ENCODE measurements around the gene C1orf116. TPM values are rescaled to one million over a fixed set of nuclear protein-coding genes. Genes with fewer than 3 reads are reported as not detected.

The C1orf116 gene
- total RNA-seq, 3 donors from 2014 or later: under 0.01 to 22.2 (median 5.6) TPM

- intact Hi-C loops (cut with DNase I; ENCODE audit: low total_unique reads): no loop called here
- Histone ChIP-seq H3K27ac (peak overlapping the region; percentile 21 to 95), H3K4me3 (no peak overlapping the region), H3K36me3 (no peaks in the 10 kb centered on the region), H3K27me3 (no peaks in the 10 kb centered on the region), H3K9me3 (no peaks in the 10 kb centered on the region), H3K4me1 (no peaks in the 10 kb centered on the region)
- TF ChIP-seq POLR2AphosphoS5 (IDR thresholded peaks at IDR 0.05) (no peak), POLR2A (IDR thresholded peaks at IDR 0.05) (no peak)
- TF ChIP-seq, protein P1, sequence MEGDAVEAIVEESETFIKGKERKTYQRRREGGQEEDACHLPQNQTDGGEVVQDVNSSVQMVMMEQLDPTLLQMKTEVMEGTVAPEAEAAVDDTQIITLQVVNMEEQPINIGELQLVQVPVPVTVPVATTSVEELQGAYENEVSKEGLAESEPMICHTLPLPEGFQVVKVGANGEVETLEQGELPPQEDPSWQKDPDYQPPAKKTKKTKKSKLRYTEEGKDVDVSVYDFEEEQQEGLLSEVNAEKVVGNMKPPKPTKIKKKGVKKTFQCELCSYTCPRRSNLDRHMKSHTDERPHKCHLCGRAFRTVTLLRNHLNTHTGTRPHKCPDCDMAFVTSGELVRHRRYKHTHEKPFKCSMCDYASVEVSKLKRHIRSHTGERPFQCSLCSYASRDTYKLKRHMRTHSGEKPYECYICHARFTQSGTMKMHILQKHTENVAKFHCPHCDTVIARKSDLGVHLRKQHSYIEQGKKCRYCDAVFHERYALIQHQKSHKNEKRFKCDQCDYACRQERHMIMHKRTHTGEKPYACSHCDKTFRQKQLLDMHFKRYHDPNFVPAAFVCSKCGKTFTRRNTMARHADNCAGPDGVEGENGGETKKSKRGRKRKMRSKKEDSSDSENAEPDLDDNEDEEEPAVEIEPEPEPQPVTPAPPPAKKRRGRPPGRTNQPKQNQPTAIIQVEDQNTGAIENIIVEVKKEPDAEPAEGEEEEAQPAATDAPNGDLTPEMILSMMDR (IDR thresholded peaks at IDR 0.05): no peak
- DNase-seq (ENCODE audit: low spot score in 2 of 2): no peak
Measured at GRCh38 chr1:207001492-207002245, 30.9 kb downstream of the C1orf116 start.

DNA sequence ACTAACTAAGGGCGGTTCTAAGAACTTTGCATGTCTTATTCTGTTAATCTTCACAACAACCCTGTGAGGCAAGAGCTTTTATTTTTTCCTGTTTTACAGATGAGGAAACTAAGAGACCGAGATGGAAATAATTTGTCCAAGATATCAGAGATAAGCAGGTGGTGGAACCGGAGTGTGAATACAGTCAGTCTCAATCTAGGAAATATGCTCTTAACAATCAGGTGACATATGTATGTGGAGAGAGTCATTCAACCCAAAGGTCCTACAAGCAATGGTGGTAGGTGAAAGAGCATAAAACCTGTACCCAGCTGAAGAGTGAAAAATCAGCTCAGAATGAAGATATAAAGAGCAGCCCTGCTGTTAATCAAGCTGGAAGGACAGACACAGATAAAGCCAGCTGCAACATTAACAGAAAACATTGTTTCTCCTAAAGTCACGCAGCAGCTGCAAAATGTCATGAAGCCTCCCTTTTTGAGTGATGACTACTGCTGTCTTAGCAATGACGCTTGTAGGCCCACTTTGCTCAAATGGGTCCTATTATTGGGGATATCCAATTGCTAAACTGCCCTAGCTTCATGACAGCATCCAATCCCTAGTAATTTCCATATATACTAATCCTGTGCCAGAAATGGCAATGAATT, 31.8 kb downstream of the C1orf116 start:
- no peak for TF ChIP-seq POLR2A (IDR thresholded peaks at IDR 0.05)
- no peak overlapping the region for H3K4me3 ChIP-seq
- intact Hi-C loops (cut with DNase I; ENCODE audit: low total_unique reads): no loop called here

DNA sequence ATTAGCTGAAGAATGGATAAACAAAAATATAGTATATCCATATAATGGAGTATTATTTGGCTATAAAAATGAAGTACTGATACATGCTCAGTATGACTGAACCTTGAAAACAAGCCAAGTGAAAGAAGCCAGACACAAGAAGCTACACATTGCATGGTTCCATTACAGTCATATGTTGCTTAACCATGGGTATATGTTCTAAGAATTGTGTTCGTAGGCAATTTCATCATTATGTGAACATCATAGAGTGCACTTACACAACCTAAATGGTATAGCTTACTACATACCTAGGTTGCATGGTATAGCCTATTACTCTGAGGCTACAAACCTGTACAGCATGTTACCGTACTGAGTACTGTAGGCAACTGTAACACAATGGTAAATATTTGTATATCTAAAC, 33.7 kb downstream of the C1orf116 start:
- no peak for DNase-seq (ENCODE audit: low spot score in 2 of 2)
- intact Hi-C loops (cut with DNase I; ENCODE audit: low total_unique reads): no loop called here
- Histone ChIP-seq H3K27me3 (no peaks in the 10 kb centered on the region), H3K36me3 (no peaks in the 10 kb centered on the region), H3K4me1 (no peaks in the 10 kb centered on the region), H3K27ac (no peak overlapping the region), H3K9me3 (no peaks in the 10 kb centered on the region), H3K4me3 (no peak overlapping the region)
- TF ChIP-seq, protein P1 (IDR thresholded peaks at IDR 0.05): no peak
- no peak for TF ChIP-seq POLR2AphosphoS5 (IDR thresholded peaks at IDR 0.05)
- TF ChIP-seq POLR2A (IDR thresholded peaks at IDR 0.05): no peak

More for the DNA sequence above, 31.8 kb downstream of the C1orf116 start:
- H3K27ac ChIP-seq: no peak overlapping the region
- no peaks in the 10 kb centered on the region for H3K36me3 ChIP-seq
- DNase-seq (ENCODE audit: low spot score in 2 of 2): no peak
- no peaks in the 10 kb centered on the region for H3K27me3 ChIP-seq
- H3K9me3 ChIP-seq: no peaks in the 10 kb centered on the region
- H3K4me1 ChIP-seq: no peaks in the 10 kb centered on the region

DNA sequence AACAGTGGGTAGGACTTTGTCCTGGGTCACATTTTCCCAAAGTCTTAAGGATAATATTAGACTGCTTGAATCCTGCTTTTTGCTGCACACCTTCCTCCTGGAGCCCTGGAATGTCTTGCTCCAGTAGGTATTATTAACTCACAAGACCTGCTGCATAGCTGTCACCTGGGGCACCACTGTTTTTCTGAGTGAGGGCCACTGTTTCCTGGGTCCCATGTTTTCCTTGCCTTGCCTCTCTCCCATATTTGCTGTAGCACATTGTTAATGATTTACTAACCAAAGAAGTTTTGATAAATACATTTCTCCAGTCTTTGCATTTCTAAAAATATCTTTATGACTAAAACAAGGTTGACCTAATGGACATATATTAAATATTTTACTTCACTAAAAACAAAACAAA, 39.8 kb downstream of the C1orf116 start:
- no peaks in the 10 kb centered on the region for H3K4me1 ChIP-seq
- H3K27me3 ChIP-seq: no peaks in the 10 kb centered on the region
- no peak overlapping the region for H3K4me3 ChIP-seq
- H3K36me3 ChIP-seq: no peaks in the 10 kb centered on the region
- DNase-seq (ENCODE audit: low spot score in 2 of 2): no peak
- no peak for TF ChIP-seq POLR2A (IDR thresholded peaks at IDR 0.05)
- no peak for TF ChIP-seq POLR2AphosphoS5 (IDR thresholded peaks at IDR 0.05)
- TF ChIP-seq, protein P1 (IDR thresholded peaks at IDR 0.05): no peak
- H3K9me3 ChIP-seq: no peaks in the 10 kb centered on the region
- intact Hi-C loops (cut with DNase I; ENCODE audit: low total_unique reads): no loop called here
- no peak overlapping the region for H3K27ac ChIP-seq

DNA sequence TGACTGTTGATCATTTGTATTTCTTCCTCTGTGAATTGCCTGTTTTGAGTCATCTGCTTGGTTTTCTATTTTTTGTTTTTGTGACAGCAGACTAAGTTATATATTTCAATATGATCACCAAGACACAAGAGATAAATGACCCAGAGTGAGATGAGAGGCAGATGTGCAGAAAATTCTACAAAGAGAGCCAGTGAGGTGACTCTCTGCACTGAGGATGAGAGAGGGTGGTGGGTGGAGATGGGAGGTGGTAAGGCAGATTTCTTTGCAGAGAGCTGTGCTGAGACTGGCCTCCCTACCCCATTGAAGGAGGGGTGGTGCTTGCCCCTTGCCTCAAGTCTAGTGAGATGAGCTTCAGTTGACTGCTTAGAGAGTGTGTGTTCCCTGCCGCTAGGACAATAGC, 44.7 kb downstream of the C1orf116 start:
- TF ChIP-seq POLR2AphosphoS5 (IDR thresholded peaks at IDR 0.05) (no peak), POLR2A (IDR thresholded peaks at IDR 0.05) (no peak)
- TF ChIP-seq, protein P1 (IDR thresholded peaks at IDR 0.05): no peak
- DNase-seq (ENCODE audit: low spot score in 2 of 2): no peak
- H3K36me3 ChIP-seq: no peaks in the 10 kb centered on the region
- H3K27me3 ChIP-seq: no peaks in the 10 kb centered on the region
- H3K27ac ChIP-seq: no peak overlapping the region
- H3K4me1 ChIP-seq: no peaks in the 10 kb centered on the region
- H3K4me3 ChIP-seq: no peak overlapping the region
- intact Hi-C loops (cut with DNase I; ENCODE audit: low total_unique reads): no loop called here
- H3K9me3 ChIP-seq: no peaks in the 10 kb centered on the region

Data from breast epithelium (tissue), 4 donors.